ACC112 (cell line): ENCODE measurements around the gene PDLIM1.

Source experiments
- H2AFZ ChIP-seq: fragments of 200-600 bp; sonication (generic); one replicate; pipeline ENCODE4 v1.6.0; 2017; ENCODE audit warnings: antibody characterized with exemption, low read length; ENCODE audit not compliant: unreplicated experiment
- H3K27ac ChIP-seq: fragments of 200-600 bp; sonication (generic); 2 replicates; pipeline ENCODE4 v1.5.1; 2014; ENCODE audit warnings: low read depth, mild to moderate bottlenecking, antibody characterized with exemption, low read length, moderate library complexity
- H3K27me3 ChIP-seq: fragments of 200-600 bp; sonication (generic); 2 replicates; pipeline ENCODE4 v1.6.1; 2014; ENCODE audit warnings: mild to moderate bottlenecking, antibody characterized with exemption, low read length, moderate library complexity, mixed read lengths; ENCODE audit not compliant: insufficient read depth
- H3K36me3 ChIP-seq: fragments of 200-600 bp; sonication (generic); 2 replicates; pipeline ENCODE4 v1.6.1; 2016; ENCODE audit warnings: mild to moderate bottlenecking, antibody characterized with exemption, low read length, moderate library complexity, mixed read lengths; ENCODE audit not compliant: insufficient read depth
- H3K4me1 ChIP-seq: fragments of 200-600 bp; sonication (generic); one replicate; pipeline ENCODE4 v1.6.1; 2016; ENCODE audit warnings: low read length, mixed read lengths; ENCODE audit not compliant: insufficient read depth, unreplicated experiment, control insufficient read depth
- H3K4me3 ChIP-seq: fragments of 200-600 bp; sonication (generic); 2 replicates; pipeline ENCODE4 v1.5.1; 2014; ENCODE audit warnings: mild to moderate bottlenecking, low read depth, low read length
- H3K79me2 ChIP-seq: fragments of 200-600 bp; sonication (generic); one replicate; pipeline ENCODE4 v1.6.0; 2016; ENCODE audit warnings: low read length; ENCODE audit not compliant: control insufficient read depth, unreplicated experiment, insufficient read depth

Gene PDLIM1, protein sequence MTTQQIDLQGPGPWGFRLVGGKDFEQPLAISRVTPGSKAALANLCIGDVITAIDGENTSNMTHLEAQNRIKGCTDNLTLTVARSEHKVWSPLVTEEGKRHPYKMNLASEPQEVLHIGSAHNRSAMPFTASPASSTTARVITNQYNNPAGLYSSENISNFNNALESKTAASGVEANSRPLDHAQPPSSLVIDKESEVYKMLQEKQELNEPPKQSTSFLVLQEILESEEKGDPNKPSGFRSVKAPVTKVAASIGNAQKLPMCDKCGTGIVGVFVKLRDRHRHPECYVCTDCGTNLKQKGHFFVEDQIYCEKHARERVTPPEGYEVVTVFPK

DNA sequence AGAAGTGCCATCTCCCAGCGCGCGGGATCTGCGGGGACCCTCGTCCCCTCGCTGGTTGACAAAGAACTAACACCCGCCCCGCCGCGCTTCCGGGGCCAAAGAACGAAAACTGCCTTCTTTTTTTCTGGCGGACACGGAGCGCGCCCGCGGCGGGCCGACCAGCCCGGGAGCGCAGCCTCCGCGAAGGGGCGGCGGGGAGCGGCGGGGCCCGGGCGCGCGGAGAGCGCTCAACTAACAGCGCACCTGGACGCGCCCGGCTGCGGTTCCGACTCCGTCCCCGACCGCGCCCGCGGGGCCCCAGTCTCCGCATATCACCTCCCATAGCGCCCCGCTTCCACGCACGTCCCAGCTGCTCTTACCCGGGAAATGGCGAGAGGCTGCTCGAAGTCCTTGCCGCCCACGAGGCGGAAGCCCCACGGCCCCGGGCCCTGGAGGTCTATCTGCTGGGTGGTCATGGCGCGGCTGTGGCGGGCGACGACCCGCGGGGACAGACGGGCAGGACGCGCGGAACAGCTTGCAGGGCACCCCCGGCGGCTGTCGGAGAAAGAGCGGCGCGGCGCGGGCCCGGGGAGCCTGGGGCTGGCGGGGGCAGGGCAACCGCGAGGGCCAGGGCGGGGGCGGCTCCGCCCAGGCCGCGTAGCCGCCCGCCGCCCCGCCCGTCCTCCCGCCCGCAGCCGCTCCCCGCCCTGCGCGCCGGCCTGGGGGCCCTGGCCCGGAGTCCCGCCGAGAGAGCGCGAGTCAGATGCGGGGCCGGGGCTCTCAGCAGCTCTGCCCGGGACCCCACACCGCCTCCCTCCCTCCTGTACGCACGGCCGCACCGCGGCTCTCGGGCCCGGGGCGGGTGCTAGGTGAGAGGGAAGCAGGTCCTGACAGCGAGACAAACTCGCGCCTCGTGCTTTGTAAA lies at the start of gene PDLIM1:
Gene PDLIM1, minus strand, starts transcription at position 543 of the 904 bp plus-strand sequence. Its CDS starts 88 bp downstream, at position 455.
- peaks cover 35% of the 10 kb centered on the region for H3K4me1 ChIP-seq
- peak within 1 kb of the TSS; percentile 94 for H2AFZ ChIP-seq
- H3K4me3 ChIP-seq = peak within 1 kb of the TSS; percentile 99
- no peaks in the 10 kb centered on the region for H3K36me3 ChIP-seq
- peak within 1 kb of the TSS; percentile 39; the same call in 1 of the 2 replicates for H3K27ac ChIP-seq
- H3K27me3 ChIP-seq = no peaks in the 10 kb centered on the region
- H3K79me2 ChIP-seq = peaks cover 42% of the 10 kb centered on the region

DNA sequence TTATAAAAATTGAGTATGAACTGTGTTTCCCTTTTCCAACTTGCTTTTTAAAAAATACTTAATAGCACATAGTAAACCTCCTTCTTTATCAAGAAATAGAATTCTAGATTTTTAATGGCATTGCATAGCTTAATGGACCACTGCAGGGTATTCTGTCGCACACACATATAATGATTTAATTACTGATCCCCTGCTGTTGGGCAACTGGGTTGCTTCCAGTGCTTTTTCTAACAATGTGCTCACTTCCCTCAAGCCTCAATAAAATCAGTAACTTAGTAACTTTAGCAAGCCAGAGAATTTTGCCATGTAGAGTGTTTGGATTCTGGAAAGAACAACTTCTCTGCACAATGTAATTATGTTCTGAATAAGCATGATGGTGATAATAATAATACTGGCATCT lies 49.1 kb upstream of the PDLIM1 start:
- no peaks in the 10 kb centered on the region for H3K36me3 ChIP-seq
- no peaks in the 10 kb centered on the region for H3K27me3 ChIP-seq
- H3K4me1 ChIP-seq = peaks cover 15% of the 10 kb centered on the region
- no peaks in the 10 kb centered on the region for H3K79me2 ChIP-seq
- no peak overlapping the region for H3K27ac ChIP-seq
- no peak overlapping the region for H3K4me3 ChIP-seq
- no peak overlapping the region for H2AFZ ChIP-seq

DNA sequence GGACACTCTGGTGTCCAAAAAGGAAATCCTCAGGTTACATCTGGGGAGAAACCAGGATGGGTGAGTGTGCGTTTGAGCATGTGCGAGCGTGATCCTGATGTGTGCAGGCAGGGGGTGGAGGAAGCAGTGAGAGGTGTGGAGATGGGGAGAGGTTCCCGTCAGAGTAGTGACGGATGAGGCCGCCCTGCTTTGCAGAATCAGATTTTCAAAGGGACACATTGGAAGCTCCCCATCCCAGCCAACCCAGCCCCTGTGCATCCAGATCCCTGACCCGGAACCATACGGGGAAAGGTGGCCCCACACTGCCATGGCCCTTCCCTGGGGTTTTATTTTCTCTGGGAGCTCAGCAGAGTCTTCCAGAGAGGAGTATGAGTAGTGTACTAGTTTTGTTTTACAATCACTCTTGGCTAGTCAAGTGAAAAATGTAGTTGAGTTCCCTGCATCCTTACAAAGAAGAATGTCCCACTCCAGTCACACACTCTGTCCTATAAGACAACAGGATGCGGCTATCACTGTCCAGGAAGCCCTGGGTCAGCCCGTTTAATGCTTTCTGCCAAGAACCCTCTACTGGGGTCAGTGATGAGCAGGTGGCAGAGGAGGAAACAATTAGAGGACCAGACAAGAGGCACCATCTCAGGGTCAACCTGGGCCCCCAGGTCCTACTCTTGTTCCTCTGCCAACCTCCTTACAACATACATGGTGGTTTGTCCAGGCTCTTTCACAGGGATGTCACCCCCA lies 46.8 kb upstream of the PDLIM1 start:
- H3K79me2 ChIP-seq = no peaks in the 10 kb centered on the region
- no peaks in the 10 kb centered on the region for H3K36me3 ChIP-seq
- H3K4me3 ChIP-seq = no peak overlapping the region
- H3K27ac ChIP-seq = no peak overlapping the region
- H3K27me3 ChIP-seq = no peaks in the 10 kb centered on the region
- peaks cover 27% of the 10 kb centered on the region for H3K4me1 ChIP-seq
- H2AFZ ChIP-seq = no peak overlapping the region

DNA sequence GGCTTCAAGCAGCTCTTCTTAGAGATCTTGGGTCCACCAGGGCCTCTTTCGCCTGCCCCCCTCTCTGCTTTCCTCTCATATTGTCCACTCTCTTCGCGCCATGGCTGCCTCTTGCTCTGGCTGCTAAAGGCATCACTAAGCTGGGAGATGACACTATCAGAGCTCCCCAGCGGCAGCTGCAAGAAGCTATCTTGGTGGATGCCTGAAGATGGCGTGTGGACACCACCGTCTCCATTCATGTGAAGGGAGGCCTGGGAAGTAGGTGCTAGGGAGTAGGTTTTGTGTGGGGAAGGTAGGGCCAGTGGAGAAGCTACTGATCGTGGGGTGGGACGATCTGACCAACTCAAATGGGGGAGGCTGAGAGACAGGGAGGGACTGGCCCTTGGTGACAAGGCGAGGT lies 45.9 kb upstream of the PDLIM1 start:
- Histone ChIP-seq H2AFZ (no peak overlapping the region), H3K4me1 (peaks cover 23% of the 10 kb centered on the region), H3K27me3 (no peaks in the 10 kb centered on the region), H3K27ac (no peak overlapping the region), H3K79me2 (no peaks in the 10 kb centered on the region), H3K4me3 (no peak overlapping the region), H3K36me3 (no peaks in the 10 kb centered on the region)

DNA sequence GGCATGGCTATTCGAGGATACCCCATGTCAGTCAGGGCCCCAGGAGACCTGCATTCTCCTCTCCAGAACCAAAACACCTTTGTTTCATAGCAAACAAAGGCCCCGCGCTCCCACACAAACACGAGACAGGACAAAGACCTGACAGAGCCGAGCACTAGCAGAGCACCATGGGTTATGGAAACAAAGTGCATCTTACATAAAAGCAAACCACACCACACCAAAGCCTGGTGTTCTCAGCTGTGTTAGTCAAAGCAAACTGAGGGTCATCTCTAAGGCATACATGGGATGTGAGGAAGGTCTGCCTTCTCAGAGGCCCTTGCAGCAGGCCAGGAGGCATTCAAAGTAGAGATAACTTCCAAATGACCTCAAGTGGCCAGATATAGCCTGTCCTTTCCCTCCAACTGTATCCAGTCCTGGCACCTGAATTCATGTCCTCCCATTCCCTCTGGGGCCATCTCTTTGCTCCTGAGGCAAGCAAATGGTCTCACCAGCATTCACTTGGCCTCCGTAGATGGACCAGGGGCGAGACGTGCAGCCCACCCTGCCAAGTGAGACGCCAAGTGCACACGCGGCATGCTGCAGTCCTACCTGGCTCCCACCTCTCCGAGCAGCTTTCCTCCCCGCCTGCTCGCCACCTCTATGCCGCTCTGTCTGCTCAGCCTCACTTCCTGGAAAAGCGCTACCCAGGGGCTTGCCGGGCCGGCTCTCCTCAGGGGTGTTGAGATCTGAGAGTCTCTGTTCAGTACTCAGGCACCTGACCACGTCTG lies 45.3 kb upstream of the PDLIM1 start:
- Histone ChIP-seq H3K27ac (no peak overlapping the region), H3K4me1 (peaks cover 20% of the 10 kb centered on the region), H3K79me2 (no peaks in the 10 kb centered on the region), H3K27me3 (no peaks in the 10 kb centered on the region), H3K4me3 (no peak overlapping the region), H3K36me3 (no peaks in the 10 kb centered on the region), H2AFZ (no peak overlapping the region)

DNA sequence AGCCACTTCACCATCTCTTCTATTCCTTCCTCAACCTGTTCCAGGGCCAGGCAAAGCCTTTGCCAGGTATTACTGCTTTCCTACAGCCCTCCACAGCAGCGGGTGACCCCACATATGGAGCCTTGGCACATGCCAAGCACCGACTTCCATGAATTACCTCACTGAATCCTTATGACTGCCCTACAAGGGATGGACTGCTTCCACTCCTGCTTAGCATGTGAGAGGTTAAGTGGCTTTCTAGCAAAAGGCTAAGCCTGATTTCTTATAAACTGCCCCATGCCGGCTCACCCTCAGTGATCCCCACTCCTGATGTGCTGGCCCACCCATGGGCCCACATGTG lies 44.0 kb upstream of the PDLIM1 start:
- no peaks in the 10 kb centered on the region for H3K36me3 ChIP-seq
- H3K27me3 ChIP-seq = no peaks in the 10 kb centered on the region
- H3K4me1 ChIP-seq = peaks cover 26% of the 10 kb centered on the region
- H3K4me3 ChIP-seq = peak overlapping the region; percentile 27; the same call in 1 of the 2 replicates
- peak overlapping the region; percentile 45 for H2AFZ ChIP-seq
- H3K79me2 ChIP-seq = no peaks in the 10 kb centered on the region
- peak overlapping the region; percentile 84 for H3K27ac ChIP-seq

DNA sequence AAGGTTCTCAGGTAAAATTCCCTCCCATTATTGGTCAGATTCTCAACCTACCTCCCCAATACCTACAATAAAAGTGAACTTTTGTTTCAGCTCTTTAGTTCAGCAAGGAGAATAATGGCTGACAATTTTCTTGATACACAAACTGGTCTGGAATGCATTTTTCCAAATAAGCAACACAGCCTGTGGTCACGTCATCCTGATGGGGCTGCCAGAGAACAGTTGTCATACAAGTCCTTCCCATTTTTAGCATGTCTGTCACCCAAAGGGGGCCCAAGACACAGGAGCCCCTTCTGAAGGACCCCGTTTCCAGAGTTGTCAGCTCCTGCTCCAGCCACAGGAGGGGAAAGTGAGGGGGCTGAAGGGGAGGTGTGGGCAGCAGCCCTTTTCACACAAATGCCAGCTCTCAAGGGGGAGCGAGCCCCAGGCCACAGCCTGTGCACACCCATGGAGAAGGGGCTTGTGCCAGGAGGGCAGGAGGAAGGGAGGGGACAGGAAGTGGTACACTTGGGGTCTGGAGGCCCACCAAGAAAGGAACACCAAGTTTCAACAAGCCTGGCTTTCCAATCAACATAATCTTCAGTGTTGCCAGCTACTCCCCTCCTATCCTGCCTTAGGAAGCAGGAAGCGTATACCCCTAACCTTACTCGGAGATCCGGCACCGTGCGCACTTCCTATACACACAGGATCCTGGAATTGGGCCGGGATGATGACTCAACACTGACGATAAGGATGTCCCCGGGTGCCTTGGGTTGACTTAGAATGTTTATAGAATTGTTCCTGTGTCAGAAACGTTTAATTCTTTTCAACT lies 43.4 kb upstream of the PDLIM1 start:
- H3K4me1 ChIP-seq = peaks cover 26% of the 10 kb centered on the region

DNA sequence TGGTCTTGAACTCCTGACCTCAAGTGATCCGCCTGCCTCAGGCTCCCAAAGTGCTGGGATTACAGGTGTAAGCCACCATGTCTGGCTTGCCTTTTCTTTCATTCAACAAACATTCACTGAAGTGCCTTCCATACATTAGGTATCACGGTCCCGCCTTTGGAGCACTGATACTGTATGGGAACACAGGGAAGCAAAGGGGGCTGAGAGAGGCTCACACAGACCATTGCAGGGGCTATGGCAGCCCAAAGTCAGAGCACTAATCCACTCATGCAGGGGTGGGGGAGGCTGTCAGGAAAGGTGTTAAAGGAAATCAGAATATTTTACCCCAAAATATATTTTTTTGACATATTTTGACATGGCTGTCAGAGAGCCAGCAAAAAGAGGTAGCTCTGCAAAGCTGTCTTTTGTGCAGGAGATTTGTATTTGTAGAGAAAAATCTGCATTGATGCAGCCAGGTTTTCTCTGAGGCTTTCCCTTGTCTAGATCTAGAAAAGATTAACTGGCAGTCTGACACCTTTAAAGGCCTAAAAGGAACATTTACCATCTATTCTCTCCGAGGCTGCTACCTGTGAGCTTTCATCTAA lies 42.0 kb upstream of the PDLIM1 start:
- Histone ChIP-seq H2AFZ (no peak overlapping the region), H3K36me3 (no peaks in the 10 kb centered on the region), H3K27me3 (no peaks in the 10 kb centered on the region), H3K4me1 (peaks cover 26% of the 10 kb centered on the region), H3K4me3 (no peak overlapping the region), H3K27ac (no peak overlapping the region), H3K79me2 (no peaks in the 10 kb centered on the region)

More for the DNA sequence above, 43.4 kb upstream of the PDLIM1 start:
- Histone ChIP-seq H3K4me3 (peak overlapping the region; percentile 27; the same call in 1 of the 2 replicates), H3K27ac (peak overlapping the region; percentile 84), H3K27me3 (no peaks in the 10 kb centered on the region), H3K79me2 (no peaks in the 10 kb centered on the region), H2AFZ (peak overlapping the region; percentile 45), H3K36me3 (no peaks in the 10 kb centered on the region)

DNA sequence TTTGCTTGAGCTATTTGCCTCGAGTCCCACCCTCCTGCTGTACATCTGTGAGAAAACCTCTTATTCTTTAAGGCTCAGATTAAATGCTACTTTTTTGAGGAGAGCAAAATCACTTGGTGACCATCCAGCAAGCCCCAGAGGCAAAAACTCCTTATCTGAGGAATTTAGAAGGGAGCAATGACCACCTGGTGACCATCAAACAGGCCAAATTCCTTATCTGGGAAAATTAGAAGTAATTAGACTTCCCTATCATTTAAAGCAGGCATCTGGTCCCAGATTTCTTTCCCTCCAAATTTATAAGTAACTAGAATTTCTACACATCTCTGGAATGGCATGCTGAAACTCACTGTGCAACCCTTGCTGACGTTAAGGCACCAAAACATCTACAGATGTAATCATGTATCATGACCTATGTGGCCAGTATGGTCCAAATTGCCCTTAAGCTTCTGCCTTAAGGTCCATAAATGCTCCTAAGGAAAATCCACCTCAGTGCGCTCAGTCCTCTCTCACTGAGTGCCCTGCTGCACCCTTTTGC lies 40.9 kb upstream of the PDLIM1 start:
- no peak overlapping the region for H3K4me3 ChIP-seq
- no peak overlapping the region for H3K27ac ChIP-seq
- peaks cover 26% of the 10 kb centered on the region for H3K4me1 ChIP-seq
- no peak overlapping the region for H2AFZ ChIP-seq
- H3K36me3 ChIP-seq = no peaks in the 10 kb centered on the region
- no peaks in the 10 kb centered on the region for H3K27me3 ChIP-seq
- no peaks in the 10 kb centered on the region for H3K79me2 ChIP-seq
